Activated T-cell treated with anti-CD3 and anti-CD28 coated beads, Interleukin-2, amount 50 U/mL, for 4 hours (primary cell): ENCODE measurements around the gene FAM89B. TPM values are rescaled to one million over a fixed set of nuclear protein-coding genes. Genes with fewer than 3 reads are reported as not detected.
A peak's percentile ranks its signal among the peaks of the same experiment; 100 is the strongest.

ENCODE experiments used
- ATAC-seq, 2 donors: fragments of 200-7000 bp; cut with Tn5 transposase; one replicate each; pipeline ENCODE4 v1.10.0; 2021
- DNase-seq: peaks from one replicate; pipeline ENCODE4 v3.0.0-alpha.2; 2020
- H3K27me3 Mint-ChIP-seq: one replicate; pipeline ENCODE4 v1.8.0; 2021; ENCODE audit warnings: low read depth, mixed read lengths
- H3K36me3 Mint-ChIP-seq: one replicate; pipeline ENCODE4 v1.8.0; 2022; ENCODE audit warnings: mixed read lengths; ENCODE audit not compliant: insufficient read depth
- H3K4me1 Mint-ChIP-seq: one replicate; pipeline ENCODE4 v1.8.0; 2021; ENCODE audit warnings: low read depth, mixed read lengths
- H3K4me3 Mint-ChIP-seq: one replicate; pipeline ENCODE4 v1.8.0; 2021; ENCODE audit warnings: mild to moderate bottlenecking, moderate library complexity, mixed read lengths
- H3K9me3 Mint-ChIP-seq: one replicate; pipeline ENCODE4 v1.8.0; 2021; ENCODE audit warnings: mixed read lengths
- total RNA-seq, 3 donors: library from RNA; stranded (reverse); gene quantifications; one replicate each; pipeline ENCODE4 v1.2.1, GENCODE V29; 2021

The FAM89B gene
- total RNA-seq, 3 donors from 2014 or later, result 27.4 to 32.0 (median 28.6) TPM

DNA sequence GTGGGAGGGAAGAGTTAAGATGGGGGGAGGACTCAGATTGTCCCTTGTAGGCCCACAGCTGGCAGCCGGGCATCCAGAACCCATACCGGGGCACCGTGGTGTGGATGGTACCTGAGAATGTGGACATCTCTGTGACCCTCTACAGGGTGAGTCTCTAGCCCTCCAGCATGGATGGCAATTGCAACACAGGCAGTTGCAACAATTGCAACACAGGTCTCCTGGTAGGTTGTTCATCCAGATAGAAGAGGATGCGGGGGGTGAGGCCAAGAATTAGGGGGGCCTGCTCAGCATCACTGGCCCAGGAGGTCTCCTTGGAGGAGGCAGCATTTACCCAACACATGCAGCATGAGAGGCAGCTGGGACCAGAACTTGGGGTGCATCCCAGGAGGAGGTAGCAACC, 7.0 kb downstream of the FAM89B start:
- no peak for DNase-seq
- Mint-ChIP-seq H3K36me3 (peaks cover 22% of the 10 kb centered on the region), H3K4me1 (peaks cover 34% of the 10 kb centered on the region), H3K4me3 (no peak overlapping the region), H3K9me3 (no peaks in the 10 kb centered on the region), H3K27me3 (no peaks in the 10 kb centered on the region)
- ATAC-seq, result no peak

DNA sequence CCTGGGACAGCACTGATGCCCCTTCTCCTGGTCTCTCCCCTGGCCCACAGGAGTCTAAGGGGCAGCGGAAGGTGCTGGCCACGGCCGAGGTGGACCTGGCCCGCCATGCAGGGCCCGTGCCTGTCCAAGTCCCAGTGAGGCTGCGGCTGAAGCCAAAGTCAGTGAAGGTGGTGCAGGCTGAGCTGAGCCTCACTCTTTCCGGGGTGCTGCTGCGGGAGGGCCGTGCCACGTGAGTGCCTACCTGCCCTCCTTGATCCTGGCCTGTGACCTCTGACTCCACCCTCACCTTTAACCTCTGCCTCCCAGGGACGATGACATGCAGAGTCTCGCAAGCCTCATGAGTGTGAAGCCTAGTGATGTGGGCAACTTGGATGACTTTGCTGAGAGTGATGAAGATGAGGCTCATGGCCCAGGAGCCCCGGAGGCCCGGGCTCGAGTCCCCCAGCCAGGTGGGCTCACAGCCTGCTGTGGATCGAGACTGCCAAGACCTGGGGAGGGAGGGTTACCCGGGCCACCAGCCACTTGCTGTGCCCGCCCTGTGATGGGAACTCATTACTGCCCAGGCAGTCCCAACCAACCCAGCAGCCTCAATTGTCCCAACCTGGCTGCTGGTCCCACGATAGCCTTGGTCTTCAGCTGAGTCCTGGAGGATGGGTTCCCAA, 7.8 kb downstream of the FAM89B start:
- Mint-ChIP-seq H3K4me3 (no peak overlapping the region), H3K36me3 (peaks cover 25% of the 10 kb centered on the region), H3K27me3 (no peaks in the 10 kb centered on the region), H3K4me1 (peaks cover 28% of the 10 kb centered on the region), H3K9me3 (no peaks in the 10 kb centered on the region)
- no peak for DNase-seq
- ATAC-seq, result no peak

DNA sequence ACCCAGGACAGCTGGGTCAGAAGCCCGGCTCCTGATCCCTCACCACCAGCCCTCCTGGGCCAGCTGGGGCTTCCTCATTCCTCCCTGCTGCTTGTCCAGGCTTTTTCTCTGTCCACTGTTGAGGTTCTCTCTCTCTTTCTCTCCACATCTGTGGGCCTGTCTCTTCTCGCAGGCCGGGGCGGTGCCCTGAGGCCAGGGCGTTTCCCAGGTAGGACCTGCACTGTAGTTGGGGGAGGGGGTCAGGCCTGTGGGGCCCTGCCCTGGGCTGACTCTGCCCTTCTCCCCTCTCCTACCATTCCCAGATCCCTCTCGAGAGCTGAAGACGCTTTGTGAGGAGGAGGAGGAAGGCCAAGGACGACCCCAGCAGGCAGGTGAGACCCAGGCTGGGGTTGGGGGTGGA, 8.4 kb downstream of the FAM89B start:
- no peak for ATAC-seq
- no peak for DNase-seq
- Mint-ChIP-seq H3K27me3 (no peaks in the 10 kb centered on the region), H3K36me3 (peaks cover 25% of the 10 kb centered on the region), H3K4me3 (no peak overlapping the region), H3K4me1 (peaks cover 23% of the 10 kb centered on the region), H3K9me3 (no peaks in the 10 kb centered on the region)

DNA sequence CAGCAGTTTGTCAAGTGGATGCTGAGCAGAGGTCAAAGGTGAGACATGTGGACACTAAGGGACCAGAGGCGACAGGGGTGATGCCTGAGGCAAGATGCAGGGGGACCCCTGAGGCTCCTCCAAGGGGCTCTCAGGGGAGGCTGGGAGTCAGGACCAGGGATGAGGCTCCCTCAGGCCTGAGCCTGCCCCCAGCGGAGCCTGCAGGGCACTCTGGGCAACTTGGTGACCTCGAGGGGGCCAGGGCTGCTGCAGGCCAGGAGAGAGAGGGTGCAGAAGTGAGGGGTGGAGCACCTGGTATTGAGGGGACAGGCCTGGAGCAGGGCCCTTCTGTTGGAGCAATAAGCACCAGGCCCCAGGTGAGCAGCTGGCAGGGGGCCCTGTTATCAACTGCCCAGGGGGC, 9.6 kb downstream of the FAM89B start:
- Mint-ChIP-seq H3K4me3 (no peak overlapping the region), H3K4me1 (peaks cover 26% of the 10 kb centered on the region), H3K9me3 (no peaks in the 10 kb centered on the region), H3K36me3 (peaks cover 25% of the 10 kb centered on the region), H3K27me3 (no peaks in the 10 kb centered on the region)
- ATAC-seq, result no peak
- no peak for DNase-seq

DNA sequence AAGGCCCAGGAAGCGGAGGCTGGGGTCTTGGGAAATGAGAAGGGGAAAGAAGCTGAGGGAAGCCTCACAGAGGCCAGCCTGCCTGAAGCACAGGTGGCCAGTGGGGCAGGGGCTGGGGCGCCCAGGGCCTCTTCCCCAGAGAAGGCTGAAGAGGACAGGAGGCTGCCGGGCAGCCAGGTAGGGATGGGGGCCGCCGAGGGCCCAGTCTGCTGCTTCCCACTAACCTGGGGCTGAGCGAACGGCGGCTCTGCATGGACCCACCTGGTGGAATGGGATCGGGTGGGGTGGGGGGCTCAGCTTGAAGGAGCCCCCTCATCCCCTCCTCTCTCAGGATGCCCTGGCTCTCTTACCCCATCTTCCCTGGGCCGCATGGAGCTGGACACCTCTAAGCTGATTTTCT, 11.3 kb downstream of the FAM89B start:
- H3K4me1 Mint-ChIP-seq, result peaks cover 26% of the 10 kb centered on the region
- H3K9me3 Mint-ChIP-seq, result no peaks in the 10 kb centered on the region
- H3K36me3 Mint-ChIP-seq, result peaks cover 24% of the 10 kb centered on the region
- H3K27me3 Mint-ChIP-seq, result no peaks in the 10 kb centered on the region
- ATAC-seq, result no peak
- H3K4me3 Mint-ChIP-seq, result no peak overlapping the region
- DNase-seq, result no peak

DNA sequence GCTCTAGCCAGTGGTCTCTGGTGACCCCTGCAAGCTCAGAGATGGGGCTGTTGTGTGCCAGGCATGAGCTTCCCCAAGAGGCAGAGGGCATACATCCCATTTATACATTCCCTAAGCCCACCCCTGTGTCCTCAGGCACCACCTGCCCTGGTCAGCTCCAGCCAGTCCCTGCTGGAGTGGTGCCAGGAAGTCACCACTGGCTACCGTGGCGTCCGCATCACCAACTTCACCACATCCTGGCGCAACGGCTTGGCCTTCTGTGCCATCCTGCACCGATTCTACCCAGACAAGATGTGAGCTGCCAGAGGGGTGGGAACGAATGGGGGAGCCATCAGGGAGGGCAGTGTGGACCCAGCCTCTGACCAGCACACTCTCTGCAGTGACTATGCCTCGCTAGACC, 11.8 kb downstream of the FAM89B start:
- DNase-seq, result no peak

DNA sequence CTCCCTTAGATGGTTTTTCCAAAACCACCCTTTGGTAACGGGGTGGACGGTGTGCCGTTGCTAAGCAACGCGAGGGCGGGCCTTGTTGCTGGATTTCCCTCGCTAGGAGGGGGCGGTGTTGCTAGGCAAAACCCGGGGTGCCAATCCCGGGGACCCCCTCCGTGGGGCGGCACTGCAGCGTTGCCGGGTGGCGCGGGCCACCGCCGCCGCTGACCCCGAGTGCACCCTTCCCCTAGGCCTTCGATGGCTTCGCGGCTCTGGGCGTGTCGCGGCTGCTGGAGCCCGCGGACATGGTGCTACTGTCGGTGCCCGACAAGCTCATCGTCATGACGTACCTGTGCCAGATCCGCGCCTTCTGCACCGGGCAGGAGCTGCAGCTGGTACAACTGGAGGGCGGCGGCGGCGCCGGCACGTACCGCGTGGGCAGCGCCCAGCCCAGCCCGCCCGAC, 12.4 kb downstream of the FAM89B start:
- ATAC-seq, result no peak
- H3K9me3 Mint-ChIP-seq, result no peaks in the 10 kb centered on the region
- H3K27me3 Mint-ChIP-seq, result no peaks in the 10 kb centered on the region
- H3K4me3 Mint-ChIP-seq, result no peak overlapping the region
- peaks cover 21% of the 10 kb centered on the region for H3K36me3 Mint-ChIP-seq
- H3K4me1 Mint-ChIP-seq, result peaks cover 33% of the 10 kb centered on the region
- DNase-seq, result no peak

More for the DNA sequence above, 11.8 kb downstream of the FAM89B start:
- Mint-ChIP-seq H3K9me3 (no peaks in the 10 kb centered on the region), H3K36me3 (peaks cover 22% of the 10 kb centered on the region), H3K4me1 (peaks cover 30% of the 10 kb centered on the region), H3K27me3 (no peaks in the 10 kb centered on the region), H3K4me3 (no peak overlapping the region)
- ATAC-seq, result no peak

DNA sequence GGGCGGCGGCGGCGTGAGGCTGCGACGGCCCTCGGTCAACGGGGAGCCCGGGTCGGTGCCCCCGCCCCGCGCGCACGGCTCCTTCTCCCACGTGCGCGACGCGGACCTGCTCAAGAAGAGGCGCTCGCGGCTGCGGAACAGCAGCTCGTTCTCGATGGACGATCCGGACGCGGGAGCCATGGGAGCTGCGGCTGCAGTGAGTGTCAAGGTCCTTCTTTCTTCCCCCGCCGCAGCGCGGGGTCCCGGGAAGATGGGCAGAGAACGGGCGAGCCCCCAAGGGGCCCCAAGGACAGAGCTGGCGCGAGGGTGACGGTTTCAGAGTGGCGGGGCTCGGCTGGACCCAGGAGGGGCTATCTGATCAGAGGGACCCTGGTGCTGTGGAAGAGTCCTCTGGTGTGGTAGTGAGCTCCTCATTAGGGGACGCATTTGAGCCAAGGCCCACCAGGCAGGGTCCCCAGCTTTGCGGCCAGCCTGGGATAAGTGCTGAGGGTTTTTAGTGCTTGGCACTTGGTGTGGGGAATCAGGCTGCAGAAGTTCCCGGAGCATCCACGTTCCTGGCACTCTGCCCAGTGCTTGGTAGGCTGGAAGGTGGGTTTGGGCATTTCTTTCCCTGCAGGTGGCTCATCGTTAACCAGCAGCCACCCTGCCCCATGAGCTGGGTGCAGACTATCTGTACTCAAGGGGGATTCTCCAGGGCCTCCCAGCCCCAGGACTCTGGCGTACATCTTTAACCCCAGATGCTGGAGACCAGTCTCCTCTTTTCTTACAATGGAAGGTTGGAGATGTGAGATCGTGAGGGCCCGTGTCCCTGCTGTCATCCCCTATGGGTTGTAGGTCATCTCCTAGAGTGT, 13.3 kb downstream of the FAM89B start:
- Mint-ChIP-seq H3K4me1 (peaks cover 33% of the 10 kb centered on the region), H3K36me3 (peaks cover 18% of the 10 kb centered on the region), H3K4me3 (no peak overlapping the region), H3K9me3 (no peaks in the 10 kb centered on the region), H3K27me3 (no peaks in the 10 kb centered on the region)
- no peak for ATAC-seq
- no peak for DNase-seq

DNA sequence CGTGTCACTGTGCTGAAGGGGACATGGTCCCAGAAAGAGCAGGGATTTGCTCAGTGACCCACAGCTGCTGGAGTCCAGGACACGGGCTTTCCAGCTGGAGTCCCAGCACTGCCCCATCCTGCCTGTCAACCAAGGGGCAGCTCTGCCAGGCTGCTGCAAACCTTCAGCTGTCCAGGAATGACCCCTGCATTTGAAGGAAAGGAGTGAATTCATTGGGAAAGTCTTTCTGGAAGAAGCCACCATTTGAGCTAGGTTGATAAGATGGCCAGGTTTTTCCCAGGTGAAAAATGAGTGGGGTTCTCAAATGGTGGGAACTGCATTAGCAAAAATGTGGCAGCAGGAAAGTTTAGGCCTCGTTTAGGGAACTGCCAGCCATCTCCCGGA, 13.9 kb downstream of the FAM89B start:
- Mint-ChIP-seq H3K4me3 (no peak overlapping the region), H3K9me3 (no peaks in the 10 kb centered on the region), H3K4me1 (peaks cover 31% of the 10 kb centered on the region), H3K36me3 (peaks cover 18% of the 10 kb centered on the region), H3K27me3 (no peaks in the 10 kb centered on the region)
- no peak for DNase-seq
- ATAC-seq, result no peak

DNA sequence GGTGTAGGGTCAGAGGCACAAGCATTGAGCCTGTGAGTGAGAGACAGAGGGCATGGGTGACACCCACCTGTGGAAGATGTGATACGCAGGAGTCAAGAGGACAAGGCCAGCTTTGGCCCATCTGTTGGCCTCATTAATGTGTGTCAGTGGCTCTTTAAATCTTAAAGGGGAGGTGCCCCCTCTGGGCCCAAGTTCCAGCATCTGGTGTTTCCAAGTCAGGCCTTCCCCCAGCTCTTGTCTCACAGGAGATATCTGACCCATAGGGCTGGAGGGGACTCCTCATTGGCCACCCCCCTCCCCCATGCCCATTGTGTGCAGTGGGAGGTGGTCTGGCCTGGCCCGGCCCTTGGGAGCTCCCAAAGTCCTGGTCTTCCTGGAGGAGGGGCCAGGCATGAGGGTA, 14.3 kb downstream of the FAM89B start:
- ATAC-seq, result no peak
- no peak for DNase-seq
- H3K27me3 Mint-ChIP-seq, result no peaks in the 10 kb centered on the region
- no peaks in the 10 kb centered on the region for H3K9me3 Mint-ChIP-seq
- H3K4me3 Mint-ChIP-seq, result no peak overlapping the region
- H3K4me1 Mint-ChIP-seq, result peaks cover 31% of the 10 kb centered on the region
- peaks cover 18% of the 10 kb centered on the region for H3K36me3 Mint-ChIP-seq

DNA sequence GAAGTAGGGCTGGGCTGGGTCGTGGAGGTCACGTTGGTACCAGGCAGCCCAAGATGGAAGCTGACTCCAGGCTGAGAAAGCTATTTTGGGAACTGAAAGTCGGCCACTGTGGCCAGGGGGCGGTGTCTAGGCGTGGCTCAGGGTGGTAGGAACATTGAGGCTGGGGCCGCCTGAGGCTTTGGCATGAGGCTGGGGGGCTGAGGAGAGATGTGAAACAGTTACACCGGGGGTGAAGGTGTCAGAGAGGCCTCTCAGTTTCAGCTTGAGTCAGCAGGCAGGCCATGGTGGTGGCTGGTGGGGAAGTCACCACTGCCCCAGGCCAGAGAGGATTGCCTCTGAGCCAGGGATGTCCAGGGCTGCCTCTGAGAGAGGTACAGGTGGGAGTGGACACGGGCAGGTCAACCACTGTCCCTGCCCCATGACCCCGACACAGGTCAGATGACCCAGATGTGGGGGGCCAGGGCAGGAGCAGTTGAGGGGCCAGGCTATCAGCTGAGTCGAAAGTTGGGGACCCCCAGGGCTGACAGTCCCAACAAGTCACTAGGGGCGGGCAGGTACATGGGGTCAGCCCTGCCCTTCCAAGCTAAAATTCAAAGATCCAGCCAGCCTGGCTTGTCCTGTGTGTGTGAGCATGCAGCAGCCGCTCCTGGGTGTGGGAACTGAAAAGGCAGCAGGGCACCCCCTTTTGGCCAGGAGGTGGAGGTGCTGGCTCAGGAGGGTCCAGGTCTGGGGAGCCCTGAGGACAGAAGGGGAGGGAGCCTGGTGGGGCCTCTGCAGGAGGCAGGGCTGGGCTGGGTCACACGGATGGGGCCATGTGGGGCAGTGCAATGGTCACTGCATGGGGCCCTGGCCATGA, 16.1 kb downstream of the FAM89B start:
- peaks cover 31% of the 10 kb centered on the region for H3K4me1 Mint-ChIP-seq
- no peaks in the 10 kb centered on the region for H3K9me3 Mint-ChIP-seq
- no peaks in the 10 kb centered on the region for H3K27me3 Mint-ChIP-seq
- DNase-seq, result peak; percentile 70
- peak; percentile 84 to 88 for ATAC-seq
- H3K36me3 Mint-ChIP-seq, result peaks cover 9% of the 10 kb centered on the region
- H3K4me3 Mint-ChIP-seq, result peak overlapping the region; percentile 59

DNA sequence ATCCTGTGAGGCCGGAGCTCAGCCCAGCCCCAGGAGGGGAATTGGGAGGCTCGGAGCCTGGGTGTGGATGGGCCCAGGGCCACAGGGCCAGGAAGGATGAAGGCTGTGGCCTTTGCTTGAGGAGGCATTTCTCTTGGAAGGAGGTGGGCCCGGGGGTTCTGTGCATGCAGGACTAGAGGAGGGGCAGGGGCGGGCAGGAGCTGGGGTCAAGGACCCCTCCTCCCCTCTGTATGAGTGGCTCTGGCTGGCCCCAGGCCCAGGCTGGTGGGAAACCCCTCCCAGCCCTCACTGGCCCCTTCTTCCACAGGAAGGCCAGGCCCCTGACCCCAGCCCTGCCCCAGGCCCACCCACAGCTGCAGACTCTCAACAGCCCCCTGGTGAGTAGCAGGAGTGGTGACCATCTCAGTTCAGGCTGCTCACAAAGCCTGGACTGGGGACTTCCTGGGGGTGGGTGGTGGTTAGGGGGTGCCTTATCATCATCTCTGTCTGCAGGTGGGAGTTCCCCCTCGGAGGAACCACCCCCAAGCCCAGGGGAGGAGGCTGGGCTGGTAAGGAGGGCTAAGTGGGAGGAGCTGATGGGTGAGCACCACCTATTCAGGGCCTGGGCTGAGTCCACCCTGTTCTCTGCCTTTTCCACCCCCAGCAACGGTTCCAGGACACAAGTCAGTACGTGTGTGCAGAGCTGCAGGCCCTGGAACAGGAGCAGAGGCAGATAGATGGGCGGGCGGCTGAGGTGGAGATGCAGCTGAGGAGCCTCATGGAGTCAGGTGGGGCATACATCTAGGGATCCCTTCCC, 17.3 kb downstream of the FAM89B start:
- Mint-ChIP-seq H3K36me3 (peaks cover 4% of the 10 kb centered on the region), H3K9me3 (no peaks in the 10 kb centered on the region), H3K4me3 (no peak overlapping the region), H3K4me1 (peaks cover 29% of the 10 kb centered on the region), H3K27me3 (no peaks in the 10 kb centered on the region)
- DNase-seq (no peak), ATAC-seq (peak; percentile 38 to 41)

DNA sequence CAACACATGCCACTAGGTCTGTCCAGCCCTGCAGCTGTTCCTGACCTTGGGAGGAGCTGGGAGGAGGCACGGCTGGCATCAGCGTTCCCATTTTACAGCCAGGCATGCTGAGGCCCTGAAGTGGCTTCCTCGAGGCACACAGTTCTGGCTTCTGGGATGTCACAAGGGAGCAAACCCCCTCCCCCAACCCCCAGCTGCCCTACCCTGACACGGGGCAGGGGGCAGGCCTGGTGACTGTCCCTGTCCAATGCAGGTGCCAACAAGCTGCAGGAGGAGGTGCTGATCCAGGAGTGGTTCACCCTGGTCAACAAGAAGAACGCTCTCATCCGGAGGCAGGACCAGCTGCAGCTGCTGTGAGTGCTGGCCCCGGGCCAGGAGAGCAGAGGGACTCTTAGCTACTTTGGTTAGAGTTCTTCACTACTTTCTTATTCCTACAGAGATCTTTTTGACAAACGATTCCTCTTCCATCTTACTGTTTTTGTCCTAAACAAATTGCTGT, 18.0 kb downstream of the FAM89B start:
- Mint-ChIP-seq H3K9me3 (no peaks in the 10 kb centered on the region), H3K27me3 (no peaks in the 10 kb centered on the region), H3K4me1 (peaks cover 33% of the 10 kb centered on the region), H3K36me3 (peaks cover 4% of the 10 kb centered on the region), H3K4me3 (no peak overlapping the region)
- ATAC-seq (no peak), DNase-seq (no peak)
